ENCODE measurements around the gene LPCAT2.
A peak's percentile ranks its signal among the peaks of the same experiment; 100 is the strongest.

LPCAT2 gene

DNA sequence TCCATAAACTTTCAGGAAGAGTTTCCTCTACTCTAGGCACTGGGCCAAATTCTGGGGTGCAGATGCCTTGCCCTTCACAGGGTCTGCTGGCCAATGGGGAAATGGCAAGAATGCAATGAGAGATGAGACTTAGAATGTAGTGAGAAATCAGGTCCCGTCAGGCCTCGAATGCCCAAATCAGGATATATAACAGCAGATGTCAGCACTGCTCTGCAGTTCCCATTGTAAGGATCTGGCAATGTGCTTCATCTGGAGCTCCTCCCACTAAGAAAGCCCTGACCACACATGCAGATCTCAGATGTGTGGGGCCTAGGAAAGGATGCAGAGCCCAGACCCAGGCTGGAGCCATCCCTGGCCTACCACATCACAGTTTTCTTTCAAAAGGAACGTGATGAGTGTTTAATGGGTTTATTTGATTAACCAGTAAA lies 13.9 kb upstream of the LPCAT2 start:
- H3K4me3 Mint-ChIP-seq, result no peak overlapping the region
- no peaks in the 10 kb centered on the region for H3K36me3 Mint-ChIP-seq
- no peak for ATAC-seq
- no peaks in the 10 kb centered on the region for H3K9me3 Mint-ChIP-seq
- H3K4me1 Mint-ChIP-seq, result peaks cover 4% of the 10 kb centered on the region
- no peak overlapping the region for H3K27ac Mint-ChIP-seq
- peak in 1 of 2 donors; percentile 28 for DNase-seq (ENCODE audit: low spot score in 2 of 2)

DNA sequence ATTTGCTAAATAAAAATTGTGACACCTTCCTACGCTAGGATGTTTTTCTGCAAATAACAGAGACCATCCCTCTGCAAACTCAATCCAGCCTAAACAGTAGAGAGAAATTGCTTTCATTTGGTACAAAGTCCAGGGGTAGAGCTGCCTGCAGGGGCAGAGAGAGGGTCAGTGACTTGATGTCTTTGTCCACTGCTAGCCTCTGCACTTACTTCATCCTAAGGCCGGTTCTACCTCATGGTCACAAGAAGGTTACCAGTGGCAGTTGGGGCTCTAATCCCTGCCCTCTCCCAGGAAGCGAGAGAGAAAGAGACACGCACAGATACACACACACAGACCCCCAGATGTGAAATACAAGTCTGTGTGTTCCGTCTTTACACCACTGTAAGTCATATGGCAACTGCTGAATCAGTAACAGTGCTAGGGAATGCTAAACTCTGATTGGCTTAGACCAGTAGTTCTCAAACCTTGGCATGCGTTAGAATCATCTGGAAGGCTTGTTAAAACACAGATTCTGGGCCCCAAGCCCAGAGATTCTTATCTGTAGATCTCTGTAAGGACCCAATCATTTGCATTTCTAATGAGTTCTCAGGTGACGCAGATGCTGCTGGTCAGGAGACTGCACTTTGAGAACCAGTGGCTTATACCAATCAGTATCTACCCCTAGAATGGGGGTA lies 13.1 kb upstream of the LPCAT2 start:
- H3K4me3 Mint-ChIP-seq, result no peak overlapping the region
- DNase-seq (ENCODE audit: low spot score in 2 of 2), result peak in 1 of 2 donors; percentile 18
- no peaks in the 10 kb centered on the region for H3K36me3 Mint-ChIP-seq
- H3K4me1 Mint-ChIP-seq, result peaks cover 10% of the 10 kb centered on the region
- H3K27ac Mint-ChIP-seq, result no peak overlapping the region
- no peak for ATAC-seq
- H3K9me3 Mint-ChIP-seq, result no peaks in the 10 kb centered on the region

DNA sequence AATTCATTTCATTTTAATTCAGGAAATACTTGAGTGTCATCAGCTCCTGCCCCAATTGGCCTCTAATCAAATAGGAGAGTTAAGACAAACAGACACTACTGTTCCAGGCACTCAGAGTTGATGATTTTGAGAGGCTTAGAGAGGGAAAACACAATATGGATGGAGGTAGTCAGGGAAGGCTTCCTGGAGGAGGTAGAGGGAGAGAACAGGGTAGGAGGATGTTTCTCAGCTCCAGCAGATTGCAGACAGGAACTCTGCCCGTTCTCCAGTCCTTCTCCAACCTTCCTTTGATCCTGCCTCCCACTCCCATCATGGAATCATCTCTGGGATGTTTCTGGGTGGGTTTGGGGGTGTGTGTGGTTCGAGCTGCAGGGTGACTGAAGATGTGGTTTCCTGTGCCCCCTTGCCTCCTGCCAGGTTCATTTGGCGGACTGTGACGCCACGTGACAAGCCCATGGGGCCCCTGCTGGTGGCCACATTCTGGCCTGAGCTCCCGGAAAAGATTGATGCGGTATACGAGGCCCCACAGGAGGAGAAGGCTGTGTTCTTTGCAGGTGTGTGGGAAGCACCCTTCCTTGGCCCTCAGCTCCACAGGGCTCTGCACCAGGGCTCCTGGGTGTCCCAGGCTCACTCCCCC lies 12.2 kb upstream of the LPCAT2 start:
- DNase-seq (ENCODE audit: low spot score in 2 of 2) (peak in 1 of 2 donors; percentile 15), ATAC-seq (no peak)
- H3K9me3 Mint-ChIP-seq, result no peaks in the 10 kb centered on the region
- H3K4me3 Mint-ChIP-seq, result no peak overlapping the region
- H3K27ac Mint-ChIP-seq, result no peak overlapping the region
- no peaks in the 10 kb centered on the region for H3K36me3 Mint-ChIP-seq
- H3K4me1 Mint-ChIP-seq, result peaks cover 10% of the 10 kb centered on the region

DNA sequence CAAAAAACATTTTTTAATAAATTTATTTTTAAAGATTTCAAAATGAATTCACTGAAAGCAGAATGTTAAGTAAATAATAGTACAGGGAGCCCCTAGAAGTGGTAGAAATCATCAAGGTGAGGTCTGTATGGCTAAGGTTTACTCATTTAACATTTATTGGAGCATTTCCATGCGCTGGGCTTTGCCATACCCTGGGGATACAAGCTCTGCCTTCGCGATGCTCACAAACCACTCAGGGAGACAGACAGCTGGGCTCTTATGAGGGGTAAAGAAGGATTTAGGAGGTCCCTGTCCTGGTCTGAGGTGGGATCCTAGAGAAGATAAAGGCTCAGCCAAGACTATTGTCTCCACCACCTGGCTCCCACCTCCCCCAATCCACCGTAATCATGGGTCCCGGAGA lies 11.3 kb upstream of the LPCAT2 start:
- Mint-ChIP-seq H3K4me1 (peaks cover 10% of the 10 kb centered on the region), H3K4me3 (no peak overlapping the region), H3K36me3 (no peaks in the 10 kb centered on the region), H3K27ac (no peak overlapping the region), H3K9me3 (no peaks in the 10 kb centered on the region)
- DNase-seq (ENCODE audit: low spot score in 2 of 2) (peak in 1 of 2 donors; percentile 29), ATAC-seq (no peak)

DNA sequence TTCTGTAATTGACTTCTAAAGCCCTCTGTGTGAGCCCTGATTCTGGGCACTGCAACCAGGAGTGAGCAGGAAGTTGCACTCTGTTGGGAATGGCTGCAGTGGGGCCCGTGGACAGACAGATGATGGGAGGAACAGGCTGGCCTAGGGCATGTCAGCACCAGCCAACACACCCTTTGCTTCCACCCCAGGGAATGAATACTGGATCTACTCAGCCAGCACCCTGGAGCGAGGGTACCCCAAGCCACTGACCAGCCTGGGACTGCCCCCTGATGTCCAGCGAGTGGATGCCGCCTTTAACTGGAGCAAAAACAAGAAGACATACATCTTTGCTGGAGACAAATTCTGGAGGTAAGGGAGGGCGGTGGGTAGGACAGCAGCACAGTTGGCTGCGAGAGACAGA lies 10.8 kb upstream of the LPCAT2 start:
- Mint-ChIP-seq H3K9me3 (no peaks in the 10 kb centered on the region), H3K4me1 (peaks cover 10% of the 10 kb centered on the region), H3K27ac (no peak overlapping the region), H3K36me3 (no peaks in the 10 kb centered on the region), H3K4me3 (no peak overlapping the region)
- DNase-seq (ENCODE audit: low spot score in 2 of 2) (no peak), ATAC-seq (no peak)

DNA sequence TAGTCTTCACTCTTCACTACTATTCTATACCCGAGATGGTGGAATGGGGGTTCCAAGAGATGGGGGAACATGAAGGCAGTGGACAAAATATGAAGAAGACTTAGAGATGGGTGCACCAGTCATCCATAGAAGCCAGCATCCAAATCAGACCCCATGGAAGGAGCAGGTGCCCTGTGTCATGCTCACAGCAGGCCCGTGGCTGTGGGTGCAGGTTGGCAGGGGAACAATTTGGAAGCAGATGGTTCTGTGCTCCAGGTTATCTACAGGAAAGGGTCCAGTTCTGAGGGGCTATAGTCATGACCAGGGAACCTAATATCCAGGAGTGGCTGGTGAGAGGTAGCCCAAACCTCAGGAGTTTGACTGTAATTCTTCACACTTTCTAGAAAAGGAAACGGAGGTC lies 9.6 kb upstream of the LPCAT2 start:
- DNase-seq (ENCODE audit: low spot score in 2 of 2) (peak in 1 of 2 donors; percentile 28), ATAC-seq (no peak)
- Mint-ChIP-seq H3K9me3 (no peaks in the 10 kb centered on the region), H3K36me3 (no peaks in the 10 kb centered on the region), H3K27ac (no peak overlapping the region), H3K4me3 (no peak overlapping the region), H3K4me1 (peaks cover 10% of the 10 kb centered on the region)

DNA sequence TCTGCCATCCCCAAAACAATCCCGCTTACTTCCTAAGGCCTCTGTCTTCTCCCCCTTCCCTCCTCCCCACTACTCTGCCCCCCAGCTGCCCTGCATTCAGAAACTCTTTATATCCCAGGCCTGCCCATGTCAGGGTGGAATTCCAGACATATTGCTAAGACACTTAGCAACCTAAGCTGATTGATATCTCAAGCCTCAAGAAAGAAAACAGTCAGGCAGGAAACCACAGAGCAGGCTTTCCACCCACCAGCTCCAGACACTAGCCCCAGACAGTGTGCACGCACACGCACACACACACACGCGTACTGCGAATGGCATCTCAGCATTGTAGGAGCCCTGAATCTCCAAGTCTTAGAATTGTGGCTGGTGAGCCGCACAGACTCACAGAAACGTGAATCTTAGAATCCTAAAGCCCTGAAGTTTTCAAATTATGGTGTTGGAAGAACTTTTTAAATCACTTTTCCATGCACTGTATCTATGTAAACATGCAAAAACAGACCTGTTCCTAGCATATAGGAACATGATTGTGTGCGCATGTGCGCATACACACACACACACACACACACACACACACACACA lies 8.8 kb upstream of the LPCAT2 start:
- ATAC-seq (peak; percentile 65), DNase-seq (ENCODE audit: low spot score in 2 of 2) (peak in 1 of 2 donors; percentile 45)
- Mint-ChIP-seq H3K27ac (no peak overlapping the region), H3K36me3 (no peaks in the 10 kb centered on the region), H3K4me3 (no peak overlapping the region), H3K9me3 (no peaks in the 10 kb centered on the region), H3K4me1 (peaks cover 10% of the 10 kb centered on the region)

DNA sequence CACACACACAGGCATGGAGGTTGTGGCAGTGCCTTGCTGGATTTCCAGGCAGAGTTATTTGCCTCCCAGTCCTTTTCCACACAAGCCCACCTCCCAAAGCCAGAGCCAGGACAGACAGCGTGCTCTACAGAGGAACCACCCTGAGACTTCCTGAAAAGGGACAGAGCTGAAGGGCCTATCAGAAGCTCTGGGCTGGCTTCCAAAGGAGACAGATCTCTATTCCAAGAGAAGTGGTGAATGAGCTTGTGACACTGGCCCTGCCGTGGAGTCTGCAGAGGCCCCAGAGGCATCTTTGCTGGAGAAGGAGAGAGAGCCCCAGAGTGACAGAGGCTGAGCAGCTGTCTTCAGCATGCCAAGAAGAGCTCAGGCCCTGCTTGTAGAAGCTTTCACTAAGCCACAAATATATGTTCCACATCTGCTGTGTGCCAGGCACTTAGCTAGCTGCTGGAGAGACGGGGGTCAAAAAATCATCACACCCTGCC lies 8.3 kb upstream of the LPCAT2 start:
- ATAC-seq (no peak), DNase-seq (ENCODE audit: low spot score in 2 of 2) (peak in 1 of 2 donors; percentile 29)
- H3K4me1 Mint-ChIP-seq, result peaks cover 10% of the 10 kb centered on the region
- H3K36me3 Mint-ChIP-seq, result no peaks in the 10 kb centered on the region
- no peak overlapping the region for H3K4me3 Mint-ChIP-seq
- no peak overlapping the region for H3K27ac Mint-ChIP-seq
- no peaks in the 10 kb centered on the region for H3K9me3 Mint-ChIP-seq

DNA sequence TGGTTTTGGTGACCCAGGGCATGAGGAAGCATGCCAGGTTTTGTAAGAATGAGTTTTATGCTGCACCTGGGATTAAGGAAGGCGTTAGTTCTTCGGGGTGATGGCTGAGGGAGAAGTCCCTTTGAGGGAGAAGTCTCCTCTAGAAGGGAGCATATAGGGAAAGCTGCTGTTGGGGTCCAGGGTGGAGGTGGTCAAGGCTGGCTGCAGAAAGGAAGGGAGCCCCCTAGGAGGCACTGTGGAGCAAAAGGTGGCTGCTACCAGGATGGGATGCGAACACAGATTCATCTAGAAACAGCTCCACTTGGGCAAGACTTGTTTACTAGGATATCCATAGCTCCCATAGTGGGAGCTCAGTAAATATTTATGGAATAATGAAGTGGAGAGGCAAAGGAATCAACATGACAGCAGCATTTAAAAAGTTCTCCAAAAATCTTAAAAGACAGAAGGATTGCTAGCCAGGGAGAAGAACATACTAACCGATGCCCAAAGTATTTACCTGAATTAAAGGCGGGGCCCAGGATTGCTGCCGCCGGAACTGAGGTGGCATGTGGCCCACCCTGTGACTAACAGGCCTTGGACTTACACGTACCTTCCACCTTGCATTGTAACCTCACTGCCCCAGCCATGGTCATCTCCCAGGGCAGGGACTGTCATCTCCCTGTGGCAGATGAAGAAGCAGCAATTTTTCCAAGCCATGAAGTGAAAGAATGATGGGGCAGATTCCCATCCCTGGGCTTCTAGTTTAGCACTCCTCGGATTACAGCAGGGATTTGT lies 7.1 kb upstream of the LPCAT2 start:
- H3K36me3 Mint-ChIP-seq, result no peaks in the 10 kb centered on the region
- H3K4me1 Mint-ChIP-seq, result peaks cover 10% of the 10 kb centered on the region
- H3K9me3 Mint-ChIP-seq, result no peaks in the 10 kb centered on the region
- no peak overlapping the region for H3K27ac Mint-ChIP-seq
- DNase-seq (ENCODE audit: low spot score in 2 of 2) (peak in 1 of 2 donors; percentile 29), ATAC-seq (no peak)
- H3K4me3 Mint-ChIP-seq, result no peak overlapping the region

DNA sequence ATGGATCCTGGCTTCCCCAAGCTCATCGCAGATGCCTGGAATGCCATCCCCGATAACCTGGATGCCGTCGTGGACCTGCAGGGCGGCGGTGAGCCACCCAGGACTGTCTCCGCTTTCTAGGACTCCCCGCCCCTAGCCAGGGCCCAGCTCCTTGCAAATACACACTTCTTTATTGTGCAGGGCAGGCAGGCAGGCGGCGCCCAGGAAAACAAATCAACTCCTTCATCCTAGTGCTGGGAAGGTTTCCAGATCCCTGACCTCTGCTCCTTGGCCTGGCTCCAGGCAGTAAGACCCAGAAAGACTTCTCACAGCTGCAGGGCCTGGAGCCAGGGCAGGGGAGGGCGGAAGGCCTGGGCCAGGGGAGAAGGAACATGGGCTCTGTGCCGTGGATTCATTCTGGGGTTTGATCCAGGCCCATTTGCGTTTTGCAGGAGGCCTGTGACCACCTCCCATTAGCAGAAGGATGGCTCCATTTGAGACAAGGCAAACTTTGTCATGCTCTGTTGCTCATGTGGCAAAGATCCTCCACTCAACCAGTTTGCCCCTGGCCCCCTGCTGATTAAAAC lies 6.0 kb upstream of the LPCAT2 start:
- peak in 1 of 2 donors; percentile 22 for DNase-seq (ENCODE audit: low spot score in 2 of 2)
- ATAC-seq, result no peak
- H3K9me3 Mint-ChIP-seq, result no peaks in the 10 kb centered on the region
- H3K27ac Mint-ChIP-seq, result no peak overlapping the region
- H3K4me1 Mint-ChIP-seq, result peaks cover 10% of the 10 kb centered on the region
- no peak overlapping the region for H3K4me3 Mint-ChIP-seq
- no peaks in the 10 kb centered on the region for H3K36me3 Mint-ChIP-seq

DNA sequence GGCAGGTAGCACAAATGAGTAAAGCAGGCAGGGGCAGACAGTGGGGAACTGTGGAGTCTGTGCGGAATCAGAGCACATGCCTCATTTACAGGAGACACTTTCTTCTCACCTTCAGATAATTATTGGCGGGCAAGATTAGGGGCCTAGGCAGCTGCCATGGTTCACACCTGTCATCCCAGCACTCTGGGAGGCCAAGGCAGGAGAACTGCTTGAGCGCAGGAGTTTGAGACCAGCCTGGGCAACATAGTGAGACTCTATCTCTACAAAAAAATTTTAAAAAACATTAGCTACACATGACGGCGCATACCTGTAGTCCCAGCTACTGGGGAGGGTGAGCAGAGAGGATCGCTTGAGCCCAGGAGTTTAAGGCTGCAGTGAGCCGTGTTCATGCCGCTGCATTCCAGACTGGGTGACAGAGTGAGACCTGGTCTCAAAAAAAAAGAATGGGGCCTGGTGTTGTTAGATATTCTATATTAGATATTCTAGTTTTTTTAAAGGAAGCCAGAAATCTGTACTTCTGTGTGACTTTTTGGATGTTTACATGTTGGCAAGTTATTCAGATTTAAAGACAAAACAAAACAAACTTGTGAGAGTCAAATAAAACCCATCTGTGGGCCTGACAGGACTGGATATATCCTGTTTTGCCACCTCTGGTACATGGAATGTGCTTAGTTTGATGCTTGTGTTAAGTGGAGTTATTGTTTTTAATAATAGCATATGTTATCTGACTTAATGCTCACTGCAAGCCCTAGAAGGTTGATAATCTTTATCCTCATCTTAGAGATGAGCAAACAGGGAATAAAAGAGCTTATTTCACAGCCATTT lies 4.9 kb upstream of the LPCAT2 start:
- ATAC-seq, result no peak
- peak in 1 of 2 donors; percentile 17 for DNase-seq (ENCODE audit: low spot score in 2 of 2)
- Mint-ChIP-seq H3K9me3 (peaks cover 3% of the 10 kb centered on the region), H3K4me1 (peaks cover 15% of the 10 kb centered on the region), H3K36me3 (no peaks in the 10 kb centered on the region), H3K4me3 (no peak overlapping the region), H3K27ac (no peak overlapping the region)

DNA sequence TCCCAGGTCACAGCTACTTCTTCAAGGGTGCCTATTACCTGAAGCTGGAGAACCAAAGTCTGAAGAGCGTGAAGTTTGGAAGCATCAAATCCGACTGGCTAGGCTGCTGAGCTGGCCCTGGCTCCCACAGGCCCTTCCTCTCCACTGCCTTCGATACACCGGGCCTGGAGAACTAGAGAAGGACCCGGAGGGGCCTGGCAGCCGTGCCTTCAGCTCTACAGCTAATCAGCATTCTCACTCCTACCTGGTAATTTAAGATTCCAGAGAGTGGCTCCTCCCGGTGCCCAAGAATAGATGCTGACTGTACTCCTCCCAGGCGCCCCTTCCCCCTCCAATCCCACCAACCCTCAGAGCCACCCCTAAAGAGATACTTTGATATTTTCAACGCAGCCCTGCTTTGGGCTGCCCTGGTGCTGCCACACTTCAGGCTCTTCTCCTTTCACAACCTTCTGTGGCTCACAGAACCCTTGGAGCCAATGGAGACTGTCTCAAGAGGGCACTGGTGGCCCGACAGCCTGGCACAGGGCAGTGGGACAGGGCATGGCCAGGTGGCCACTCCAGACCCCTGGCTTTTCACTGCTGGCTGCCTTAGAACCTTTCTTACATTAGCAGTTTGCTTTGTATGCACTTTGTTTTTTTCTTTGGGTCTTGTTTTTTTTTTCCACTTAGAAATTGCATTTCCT lies 3.4 kb upstream of the LPCAT2 start:
- no peak overlapping the region for H3K4me3 Mint-ChIP-seq
- no peak for ATAC-seq

DNA sequence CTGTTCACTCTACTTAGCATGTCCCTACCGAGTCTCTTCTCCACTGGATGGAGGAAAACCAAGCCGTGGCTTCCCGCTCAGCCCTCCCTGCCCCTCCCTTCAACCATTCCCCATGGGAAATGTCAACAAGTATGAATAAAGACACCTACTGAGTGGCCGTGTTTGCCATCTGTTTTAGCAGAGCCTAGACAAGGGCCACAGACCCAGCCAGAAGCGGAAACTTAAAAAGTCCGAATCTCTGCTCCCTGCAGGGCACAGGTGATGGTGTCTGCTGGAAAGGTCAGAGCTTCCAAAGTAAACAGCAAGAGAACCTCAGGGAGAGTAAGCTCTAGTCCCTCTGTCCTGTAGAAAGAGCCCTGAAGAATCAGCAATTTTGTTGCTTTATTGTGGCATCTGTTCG lies 2.8 kb upstream of the LPCAT2 start:
- Mint-ChIP-seq H3K9me3 (peaks cover 3% of the 10 kb centered on the region), H3K27ac (no peak overlapping the region), H3K4me3 (no peak overlapping the region), H3K4me1 (peaks cover 12% of the 10 kb centered on the region), H3K36me3 (no peaks in the 10 kb centered on the region)
- ATAC-seq (no peak), DNase-seq (ENCODE audit: low spot score in 2 of 2) (no peak)

More for the DNA sequence above, 3.4 kb upstream of the LPCAT2 start:
- Mint-ChIP-seq H3K4me1 (peaks cover 13% of the 10 kb centered on the region), H3K36me3 (no peaks in the 10 kb centered on the region), H3K9me3 (peaks cover 3% of the 10 kb centered on the region), H3K27ac (no peak overlapping the region)
- peak in 1 of 2 donors; percentile 18 for DNase-seq (ENCODE audit: low spot score in 2 of 2)

DNA sequence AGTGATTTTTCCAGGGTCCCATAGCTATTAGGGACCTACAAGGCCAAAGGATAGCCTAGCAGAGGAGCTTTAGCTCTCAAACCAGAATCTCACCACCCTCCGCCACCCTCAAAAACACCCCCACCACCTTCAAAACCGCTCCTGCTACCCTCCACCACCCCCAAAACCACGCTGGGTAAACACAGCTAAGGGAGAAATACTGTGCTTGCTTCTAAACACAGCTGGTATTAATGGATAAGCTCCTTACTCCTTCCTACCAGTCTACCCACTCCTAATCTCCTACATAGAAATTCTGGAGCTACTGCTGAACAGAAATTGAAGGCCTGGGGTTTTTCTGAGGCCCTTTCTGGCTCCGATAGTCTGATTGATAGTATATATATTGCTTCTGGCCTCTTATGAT lies 2.2 kb upstream of the LPCAT2 start:
- peaks cover 12% of the 10 kb centered on the region for H3K4me1 Mint-ChIP-seq
- H3K36me3 Mint-ChIP-seq, result no peaks in the 10 kb centered on the region
- no peak overlapping the region for H3K4me3 Mint-ChIP-seq
- H3K27ac Mint-ChIP-seq, result no peak overlapping the region
- H3K9me3 Mint-ChIP-seq, result peaks cover 3% of the 10 kb centered on the region
- DNase-seq (ENCODE audit: low spot score in 2 of 2) (no peak), ATAC-seq (no peak)

Data from stimulated activated effector memory CD8-positive, alpha-beta T cell treated with anti-CD3 and anti-CD28 coated beads, Interleukin-12 subunit alpha, Interleukin-12 subunit beta, amount 100 ng/mL, for 72 hours (primary cell).